Kidney epithelial cell (primary cell): ENCODE results near the gene TRMT44. TPM values are rescaled to one million over a fixed set of nuclear protein-coding genes. Genes with fewer than 3 reads are reported as not detected.

Experiments used
- DNase-seq: peaks from one replicate; pipeline ENCODE4 v3.0.0-alpha.2; 2010; ENCODE audit warnings: low read depth
- H3K27me3 ChIP-seq: 2 replicates; pipeline ENCODE4 v1.6.0; 2011; ENCODE audit warnings: low read length; ENCODE audit not compliant: control insufficient read depth, insufficient read depth
- H3K36me3 ChIP-seq: 2 replicates; pipeline ENCODE4 v1.5.1; 2011; ENCODE audit warnings: low read length; ENCODE audit not compliant: control insufficient read depth, insufficient read depth
- H3K4me3 ChIP-seq: 2 replicates; pipeline ENCODE4 v1.5.1; 2011; ENCODE audit warnings: low read depth, mild to moderate bottlenecking, control low read depth, low read length
- total RNA-seq: library from RNA; depleted of rRNA; stranded (reverse); fragments of >200 nt; gene quantifications from 2 replicates; pipeline ENCODE4 v1.2.3, GENCODE V29; 2015
- TF ChIP-seq, protein P1 (sequence below): IDR thresholded peaks from 2 replicates; pipeline ENCODE4 v1.5.1; 2011; ENCODE audit warnings: mild to moderate bottlenecking, moderate library complexity, low read length, control low read depth, inconsistent platforms; ENCODE audit not compliant: insufficient read depth, poor library complexity, severe bottlenecking

Gene TRMT44
- total RNA-seq, 1 donor from 2014 or later: 22.8 TPM

DNA sequence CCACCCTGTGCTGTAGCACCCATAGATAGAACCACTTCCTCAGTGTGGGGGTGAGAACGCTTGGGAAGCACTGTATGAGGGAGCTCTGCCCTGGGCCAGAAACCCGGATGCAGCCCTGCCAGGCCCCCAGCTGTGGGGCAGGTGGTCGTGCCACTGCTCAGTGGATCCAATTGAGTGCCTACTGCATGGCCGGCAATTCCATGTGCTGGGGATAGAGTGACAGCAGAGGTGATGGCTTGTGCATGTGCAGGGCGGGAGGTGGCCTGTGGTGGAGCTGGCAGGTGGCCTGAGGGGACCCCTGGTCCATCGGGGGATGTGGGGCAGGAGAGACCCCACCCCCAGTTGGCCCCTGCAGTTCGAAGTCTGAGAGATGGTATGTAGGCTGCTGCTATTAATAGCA lies 60.4 kb downstream of the TRMT44 start:
- Histone ChIP-seq H3K4me3 (no peak overlapping the region), H3K27me3 (peaks cover 24% of the 10 kb centered on the region), H3K36me3 (no peaks in the 10 kb centered on the region)
- no peak for DNase-seq
- TF ChIP-seq, protein P1, sequence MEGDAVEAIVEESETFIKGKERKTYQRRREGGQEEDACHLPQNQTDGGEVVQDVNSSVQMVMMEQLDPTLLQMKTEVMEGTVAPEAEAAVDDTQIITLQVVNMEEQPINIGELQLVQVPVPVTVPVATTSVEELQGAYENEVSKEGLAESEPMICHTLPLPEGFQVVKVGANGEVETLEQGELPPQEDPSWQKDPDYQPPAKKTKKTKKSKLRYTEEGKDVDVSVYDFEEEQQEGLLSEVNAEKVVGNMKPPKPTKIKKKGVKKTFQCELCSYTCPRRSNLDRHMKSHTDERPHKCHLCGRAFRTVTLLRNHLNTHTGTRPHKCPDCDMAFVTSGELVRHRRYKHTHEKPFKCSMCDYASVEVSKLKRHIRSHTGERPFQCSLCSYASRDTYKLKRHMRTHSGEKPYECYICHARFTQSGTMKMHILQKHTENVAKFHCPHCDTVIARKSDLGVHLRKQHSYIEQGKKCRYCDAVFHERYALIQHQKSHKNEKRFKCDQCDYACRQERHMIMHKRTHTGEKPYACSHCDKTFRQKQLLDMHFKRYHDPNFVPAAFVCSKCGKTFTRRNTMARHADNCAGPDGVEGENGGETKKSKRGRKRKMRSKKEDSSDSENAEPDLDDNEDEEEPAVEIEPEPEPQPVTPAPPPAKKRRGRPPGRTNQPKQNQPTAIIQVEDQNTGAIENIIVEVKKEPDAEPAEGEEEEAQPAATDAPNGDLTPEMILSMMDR: no peak

DNA sequence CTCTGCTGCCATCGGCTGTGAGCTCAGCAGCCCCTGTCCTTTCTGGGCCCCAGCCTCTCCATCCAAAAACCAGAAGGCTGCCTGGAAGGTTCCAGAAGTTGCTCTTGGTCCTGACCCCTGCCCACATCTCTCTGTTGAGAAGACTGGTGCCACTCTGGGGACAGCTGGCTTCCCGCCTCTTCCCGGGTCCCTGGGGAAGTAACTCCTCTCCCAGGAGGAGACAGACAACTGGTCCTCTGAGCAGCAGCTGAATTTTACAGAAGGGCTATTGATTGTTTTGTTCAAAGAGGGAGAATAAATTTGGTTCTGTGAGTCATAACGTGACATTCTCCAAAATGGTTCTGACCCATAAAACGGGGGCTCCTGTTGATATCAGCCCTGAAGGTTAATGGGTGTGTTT lies 61.2 kb downstream of the TRMT44 start:
- Histone ChIP-seq H3K4me3 (no peak overlapping the region), H3K36me3 (no peaks in the 10 kb centered on the region), H3K27me3 (peaks cover 24% of the 10 kb centered on the region)
- TF ChIP-seq, protein P1: no peak
- no peak for DNase-seq

DNA sequence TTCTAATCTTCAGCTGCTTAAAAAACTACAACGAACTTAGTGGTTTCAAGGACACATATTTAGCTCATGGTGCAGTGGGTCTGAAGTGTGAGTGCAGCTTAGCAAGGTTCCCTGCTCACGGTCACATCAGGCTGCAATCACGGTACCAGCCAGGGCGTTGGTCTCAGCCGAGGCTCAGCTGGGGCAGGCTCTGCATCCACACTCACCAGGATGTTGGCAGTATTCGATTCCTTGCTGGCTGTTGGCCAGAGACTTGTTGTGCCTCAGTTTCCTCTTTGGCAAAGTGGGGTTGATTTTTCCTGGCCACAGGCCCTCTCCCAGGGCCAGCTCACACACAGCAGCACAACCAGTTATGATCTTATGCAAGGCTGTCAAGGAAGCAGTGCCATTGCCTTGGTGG lies 61.8 kb downstream of the TRMT44 start:
- no peak for DNase-seq
- Histone ChIP-seq H3K4me3 (no peak overlapping the region), H3K27me3 (peaks cover 24% of the 10 kb centered on the region), H3K36me3 (no peaks in the 10 kb centered on the region)
- TF ChIP-seq, protein P1: no peak

GRCh38 chr4:8502836-8503585 lies 62.4 kb downstream of the TRMT44 start:
- Histone ChIP-seq H3K36me3 (no peaks in the 10 kb centered on the region), H3K27me3 (peaks cover 24% of the 10 kb centered on the region), H3K4me3 (no peak overlapping the region)
- TF ChIP-seq, protein P1: no peak
- DNase-seq: no peak

- no peak for DNase-seq
- Histone ChIP-seq H3K27me3 (peaks cover 24% of the 10 kb centered on the region), H3K36me3 (no peaks in the 10 kb centered on the region), H3K4me3 (no peak overlapping the region)
- TF ChIP-seq, protein P1: no peak
These were observed 63.2 kb downstream of the TRMT44 start for GRCh38 chr4:8503801-8504200.
